ENCODE measurements around the gene SPOP.

Gene SPOP

GRCh38 chr17:49604314-49604869 is 73.5 kb downstream of the SPOP start:
- no peaks in the 10 kb centered on the region for H3K27me3 ChIP-seq (replicated peaks)
- H3K36me3 ChIP-seq (replicated peaks), result peaks cover 25% of the 10 kb centered on the region
- no peak overlapping the region for H3K4me3 ChIP-seq (ENCODE audit: low read depth, low read length)
- no peak overlapping the region for H3K27ac ChIP-seq
- no peak for TF ChIP-seq CTCF (IDR thresholded peaks at IDR 0.05; ENCODE audit: low read depth, low read length, missing control alignments)
- no peak for DNase-seq
- in situ Hi-C loops (cut with HindIII; ENCODE audit: low pct_ligation_motif_present, low sequenced_read_pairs), result no loop called here

- no peak overlapping the region for H3K4me3 ChIP-seq (ENCODE audit: low read depth, low read length)
- no peak for DNase-seq
- in situ Hi-C loops (cut with HindIII; ENCODE audit: low pct_ligation_motif_present, low sequenced_read_pairs), result no loop called here
- peak; percentile 37 for TF ChIP-seq CTCF (IDR thresholded peaks at IDR 0.05; ENCODE audit: low read depth, low read length, missing control alignments)
- H3K27me3 ChIP-seq (replicated peaks), result no peaks in the 10 kb centered on the region
- H3K36me3 ChIP-seq (replicated peaks), result peaks cover 23% of the 10 kb centered on the region
- H3K27ac ChIP-seq, result no peak overlapping the region
Measured at GRCh38 chr17:49603720-49604119, 74.2 kb downstream of the SPOP start.

- Histone ChIP-seq H3K36me3 (replicated peaks) (peaks cover 25% of the 10 kb centered on the region), H3K27me3 (replicated peaks) (no peaks in the 10 kb centered on the region), H3K4me3 (ENCODE audit: low read depth, low read length) (no peak overlapping the region), H3K27ac (no peak overlapping the region)
- DNase-seq, result no peak
- in situ Hi-C loops (cut with HindIII; ENCODE audit: low pct_ligation_motif_present, low sequenced_read_pairs), result no loop called here
- no peak for TF ChIP-seq CTCF (IDR thresholded peaks at IDR 0.05; ENCODE audit: low read depth, low read length, missing control alignments)
Measured at GRCh38 chr17:49603238-49603637, 74.7 kb downstream of the SPOP start.

GRCh38 chr17:49602783-49603182 is 75.1 kb downstream of the SPOP start:
- in situ Hi-C loops (cut with HindIII; ENCODE audit: low pct_ligation_motif_present, low sequenced_read_pairs), result no loop called here
- no peaks in the 10 kb centered on the region for H3K27me3 ChIP-seq (replicated peaks)
- H3K27ac ChIP-seq, result no peak overlapping the region
- no peak overlapping the region for H3K4me3 ChIP-seq (ENCODE audit: low read depth, low read length)
- H3K36me3 ChIP-seq (replicated peaks), result peaks cover 25% of the 10 kb centered on the region
- DNase-seq, result no peak
- TF ChIP-seq CTCF (IDR thresholded peaks at IDR 0.05; ENCODE audit: low read depth, low read length, missing control alignments), result no peak

GRCh38 chr17:49600949-49601348 is 76.9 kb downstream of the SPOP start:
- in situ Hi-C loops (cut with HindIII; ENCODE audit: low pct_ligation_motif_present, low sequenced_read_pairs), result no loop called here
- DNase-seq, result no peak
- Histone ChIP-seq H3K27ac (no peak overlapping the region), H3K27me3 (replicated peaks) (no peaks in the 10 kb centered on the region), H3K4me3 (ENCODE audit: low read depth, low read length) (no peak overlapping the region), H3K36me3 (replicated peaks) (peaks cover 25% of the 10 kb centered on the region)
- no peak for TF ChIP-seq CTCF (IDR thresholded peaks at IDR 0.05; ENCODE audit: low read depth, low read length, missing control alignments)

GRCh38 chr17:49598918-49599317 is 79.0 kb downstream of the SPOP start:
- no peak for DNase-seq
- H3K27me3 ChIP-seq (replicated peaks), result no peaks in the 10 kb centered on the region
- no peak for TF ChIP-seq CTCF (IDR thresholded peaks at IDR 0.05; ENCODE audit: low read depth, low read length, missing control alignments)
- H3K36me3 ChIP-seq (replicated peaks), result peaks cover 21% of the 10 kb centered on the region
- H3K4me3 ChIP-seq (ENCODE audit: low read depth, low read length), result no peak overlapping the region
- no peak overlapping the region for H3K27ac ChIP-seq
- in situ Hi-C loops (cut with HindIII; ENCODE audit: low pct_ligation_motif_present, low sequenced_read_pairs), result no loop called here
